Amygdala (tissue), 56 donors: ENCODE results near the gene KDM4C.
"Not testable (repeated sequence)": the region's sequence is repeated elsewhere in the genome, so short reads cannot be mapped to it uniquely, and the experiment has no call there.

Source experiments
- DNase-seq, 56 donors: peaks; one replicate each; lab custom pipeline; 2025; lab: John Stamatoyannopoulos, UW

Gene KDM4C

DNA sequence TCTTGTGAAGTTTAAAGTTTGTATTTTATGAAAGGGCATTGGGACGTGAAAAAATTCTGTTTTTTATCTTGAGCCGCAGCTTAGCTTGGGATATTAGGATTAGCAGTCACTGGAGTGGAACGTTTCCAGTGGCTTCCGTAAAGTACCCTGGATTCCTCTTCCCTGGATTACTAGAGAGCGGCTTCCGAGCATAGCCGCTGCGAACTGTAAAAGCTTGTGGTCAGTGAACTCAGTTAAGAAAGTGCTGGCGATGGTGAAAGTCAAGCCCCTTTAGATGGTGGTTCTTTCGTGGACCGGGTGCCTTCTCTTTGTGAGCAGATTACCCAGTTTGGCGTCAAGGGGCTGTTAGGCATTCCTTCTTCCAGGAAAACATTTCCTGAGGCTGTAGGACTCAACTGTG, 168.1 kb downstream of the KDM4C start:
- DNase-seq = no peak

- DNase-seq = no peak
These were observed 168.7 kb downstream of the KDM4C start for GRCh38 chr9:6926436-6926835.

DNA sequence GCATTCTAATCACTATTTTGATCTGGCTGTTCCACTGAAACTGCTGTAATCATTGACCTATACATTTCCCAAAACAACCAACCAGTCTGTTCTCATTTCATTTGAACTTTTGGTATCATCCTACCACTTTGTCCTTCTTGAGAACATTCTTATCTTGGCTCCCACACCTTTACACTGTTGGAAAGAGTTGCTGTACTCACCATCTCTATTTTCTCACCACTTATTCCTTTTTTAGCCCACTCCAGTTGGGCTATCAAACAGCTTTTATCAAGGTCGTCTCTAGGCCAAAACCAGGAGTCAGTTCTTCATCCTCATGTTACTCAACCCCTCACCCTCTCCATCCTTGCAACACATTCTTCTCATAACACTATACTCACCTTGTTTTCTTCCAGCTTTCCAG, 170.1 kb downstream of the KDM4C start:
- DNase-seq = no peak

DNA sequence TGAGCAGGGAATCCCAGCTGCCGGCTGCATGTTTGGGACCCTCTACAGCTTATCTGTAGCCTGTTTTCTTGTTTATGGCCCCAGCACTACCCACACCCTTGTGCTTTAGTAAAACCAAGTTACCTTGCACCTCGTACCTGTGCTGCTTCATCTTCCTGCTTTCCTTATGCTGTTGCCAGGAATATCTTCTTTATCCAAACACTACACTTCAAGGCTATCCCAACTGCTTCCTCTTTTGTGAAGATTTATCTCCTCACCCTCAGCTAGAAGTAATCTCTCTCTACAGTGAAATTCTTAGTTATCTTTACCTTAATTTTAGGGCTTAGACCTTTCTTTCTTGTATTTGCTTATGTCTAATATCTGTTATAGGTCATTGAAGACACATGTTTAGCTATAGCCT, 171.1 kb downstream of the KDM4C start:
- DNase-seq = no peak

DNA sequence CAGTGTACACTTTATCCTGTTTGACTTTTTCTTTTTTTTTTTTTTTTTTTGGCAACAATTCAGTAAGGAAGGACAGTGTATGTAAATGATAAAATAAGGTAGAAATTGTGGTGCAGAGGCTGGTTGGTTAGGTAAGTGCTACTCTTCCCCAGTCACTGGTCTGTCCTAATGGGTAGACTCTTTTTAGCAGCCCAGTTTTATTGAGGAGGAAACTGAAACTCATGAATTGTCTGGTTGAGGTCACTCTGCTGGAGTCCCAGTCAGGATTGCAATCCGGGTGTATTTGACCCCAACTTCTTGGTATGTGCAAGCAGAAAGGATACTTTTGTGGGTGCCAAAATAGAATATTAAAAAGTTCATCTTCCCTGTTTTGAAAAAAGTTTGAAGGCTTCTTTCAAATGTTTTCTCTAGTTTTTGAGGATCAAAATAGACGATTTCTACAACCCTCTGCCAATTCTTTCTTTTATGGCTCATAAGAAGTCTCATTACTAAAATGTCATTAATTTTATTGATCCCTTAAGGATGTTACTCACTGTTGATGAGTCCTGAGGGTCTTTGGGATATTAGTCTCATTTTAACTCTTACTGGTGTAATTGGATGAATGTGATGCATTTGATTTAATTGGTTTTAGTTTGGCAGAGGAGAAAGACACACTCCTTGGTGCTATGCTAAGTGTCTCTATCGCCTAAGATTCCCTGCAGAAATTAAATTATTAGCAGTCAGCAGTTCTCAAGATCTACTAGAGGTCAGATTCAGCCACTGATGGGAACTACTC, 171.9 kb downstream of the KDM4C start:
- no peak for DNase-seq

GRCh38 chr9:6930827-6931226, 173.1 kb downstream of the KDM4C start:
- no peak for DNase-seq

- no peak for DNase-seq
These were observed 174.1 kb downstream of the KDM4C start for GRCh38 chr9:6931913-6932312.

DNA sequence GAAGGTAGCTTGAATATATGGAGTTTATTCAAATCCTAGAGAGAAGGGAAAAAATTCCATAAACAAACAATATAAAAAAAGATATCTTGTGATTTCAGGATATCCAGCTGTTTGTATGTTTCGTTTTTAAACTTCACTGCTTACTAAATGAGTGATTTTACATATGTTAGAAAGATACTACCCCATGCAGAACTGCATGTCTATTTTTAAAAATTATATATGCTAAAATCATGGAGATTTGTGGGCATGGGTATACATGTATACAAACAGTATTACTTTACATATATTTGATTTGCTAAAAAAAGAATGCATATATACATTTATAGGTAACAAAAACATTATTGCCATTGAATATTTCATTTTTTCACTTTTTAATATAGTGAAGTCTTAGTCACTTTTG, 178.3 kb downstream of the KDM4C start:
- DNase-seq = no peak

DNA sequence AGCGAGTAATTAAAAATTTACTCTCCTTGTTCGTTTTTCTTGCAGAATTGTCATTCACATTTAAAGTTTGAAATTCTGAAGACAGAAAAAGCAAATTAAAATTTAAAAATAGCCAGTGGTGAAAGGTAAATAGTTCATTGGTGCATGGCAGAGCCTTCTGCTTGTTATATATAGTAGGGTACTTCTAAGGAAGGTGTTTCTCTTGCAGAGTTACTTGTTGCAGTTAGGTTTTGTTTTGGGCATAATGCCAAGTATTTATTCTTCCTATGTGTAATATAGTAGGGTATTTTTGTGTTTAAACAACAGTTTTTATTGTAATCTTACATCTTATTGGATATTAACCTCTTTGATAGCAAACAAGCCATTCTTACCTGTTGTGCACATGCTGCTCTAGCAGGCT, 179.4 kb downstream of the KDM4C start:
- DNase-seq = no peak

GRCh38 chr9:6938447-6938846, 180.7 kb downstream of the KDM4C start:
- DNase-seq = no peak

DNA sequence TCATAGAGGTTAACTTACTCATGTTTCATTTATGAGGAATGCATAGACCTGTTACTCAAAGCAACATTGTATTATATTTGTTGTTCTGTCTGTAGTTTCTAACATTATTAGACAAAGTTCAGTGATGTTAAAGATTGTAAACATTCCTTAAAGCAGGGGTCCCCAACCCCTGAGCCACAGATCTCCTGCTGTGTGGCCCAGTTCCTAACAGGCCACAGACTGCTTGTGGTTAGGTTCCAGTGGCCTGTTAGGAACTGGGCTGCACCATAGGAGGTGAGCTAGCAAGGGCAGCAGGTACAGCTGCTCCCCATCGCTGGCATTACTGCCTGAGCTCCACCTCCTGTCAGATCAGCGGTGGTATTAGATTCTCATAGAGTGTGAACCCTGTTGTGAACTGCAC, 181.1 kb downstream of the KDM4C start:
- DNase-seq = no peak

DNA sequence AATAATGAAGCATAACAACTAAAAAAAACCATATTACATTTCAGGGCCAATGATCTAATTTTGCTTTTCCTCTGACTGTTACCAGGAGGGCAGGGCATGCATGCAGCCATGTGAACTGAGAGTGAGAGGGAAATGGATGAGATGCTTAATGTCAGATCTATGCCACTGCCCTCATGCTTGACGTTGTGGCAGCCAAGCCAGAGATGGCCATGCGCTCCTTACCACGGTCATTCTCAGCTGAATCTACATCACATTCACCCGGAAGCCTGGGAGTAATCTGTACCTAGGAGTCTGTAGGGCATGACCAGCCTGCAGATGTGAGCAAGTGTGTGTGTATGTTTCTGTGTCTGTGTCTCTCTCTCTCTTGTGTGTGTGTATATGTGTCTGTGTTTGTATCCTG, 183.7 kb downstream of the KDM4C start:
- DNase-seq = no peak

GRCh38 chr9:6942406-6942805, 184.6 kb downstream of the KDM4C start:
- DNase-seq = no peak

GRCh38 chr9:6943293-6943692, 185.5 kb downstream of the KDM4C start:
- no peak for DNase-seq

DNA sequence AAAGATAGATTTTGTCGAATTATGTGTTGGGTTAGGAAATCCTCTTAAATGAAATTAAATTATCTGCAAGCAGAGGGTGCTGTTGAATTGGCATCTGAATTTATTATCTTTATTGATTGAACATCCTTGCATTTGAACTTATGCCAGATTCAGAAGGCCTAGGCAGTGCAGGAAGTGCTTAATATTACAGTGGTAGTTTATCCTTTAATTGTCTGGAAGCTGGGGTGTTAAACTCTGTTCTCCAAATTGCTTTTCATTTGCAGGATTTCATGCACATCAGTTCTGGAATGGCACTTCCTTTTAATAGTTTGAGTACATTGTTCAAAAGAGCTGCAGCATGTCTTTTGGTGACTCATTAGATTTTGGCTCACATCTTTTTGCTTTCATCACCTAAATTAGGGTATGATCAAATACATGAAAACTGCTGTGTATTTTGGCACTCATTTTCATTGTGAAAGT, 186.3 kb downstream of the KDM4C start:
- no peak for DNase-seq

GRCh38 chr9:6944896-6945295, 187.1 kb downstream of the KDM4C start:
- no peak for DNase-seq

DNA sequence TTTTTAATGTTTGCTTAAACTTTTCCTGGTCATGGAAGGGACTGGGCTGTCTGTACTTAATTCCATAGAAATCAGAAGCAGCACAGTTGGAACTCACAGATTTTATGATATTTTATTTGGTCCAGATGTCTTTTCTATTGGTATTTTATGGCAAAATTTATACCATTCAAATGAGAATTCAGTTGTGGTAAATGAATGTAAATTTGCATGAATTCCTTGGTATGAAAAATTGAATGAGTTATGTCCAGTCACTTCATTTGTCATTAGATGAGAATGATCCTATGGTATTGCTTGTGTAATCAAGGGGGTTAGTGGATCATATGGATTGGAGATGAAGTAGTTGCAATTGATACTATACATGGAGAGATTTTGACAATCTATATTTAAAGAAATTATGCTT, 188.0 kb downstream of the KDM4C start:
- no peak for DNase-seq

- DNase-seq = no peak
These were observed 188.9 kb downstream of the KDM4C start for GRCh38 chr9:6946583-6947166.

GRCh38 chr9:6948921-6949320, 191.1 kb downstream of the KDM4C start:
- DNase-seq = not testable (repeated sequence)

DNA sequence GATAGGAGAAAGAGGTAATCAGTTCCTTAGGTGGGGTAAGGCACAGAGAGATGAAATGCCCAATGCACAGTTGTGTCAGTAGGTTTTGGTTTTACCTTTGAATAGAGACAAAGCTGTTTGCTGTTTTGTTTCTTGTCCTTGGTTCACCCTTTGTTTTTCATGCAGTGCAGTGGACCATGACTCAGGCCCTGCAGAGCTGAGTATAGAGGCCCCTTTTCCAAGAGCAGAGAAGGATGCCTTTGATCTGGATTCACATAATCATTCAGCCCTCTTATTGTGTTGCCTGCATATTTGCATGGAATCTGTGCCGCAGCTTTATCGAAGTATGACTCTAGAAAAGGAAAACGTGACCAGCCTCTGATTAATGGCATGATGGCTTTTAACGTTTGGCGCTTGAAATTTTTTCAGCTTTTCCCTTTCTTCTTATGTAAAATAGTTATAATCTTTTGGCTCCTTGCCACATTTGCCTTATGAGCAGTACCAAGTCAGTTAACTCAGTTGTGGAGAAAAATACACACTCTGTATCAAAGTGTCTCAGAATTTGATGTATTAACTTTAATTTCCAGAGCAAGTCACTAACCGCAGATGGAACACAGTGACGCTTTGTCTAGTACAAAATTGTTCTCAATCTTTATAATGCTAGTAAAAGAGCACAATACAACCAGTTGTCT, 197.6 kb downstream of the KDM4C start:
- DNase-seq = peak in 26 of 56 donors; percentile 5 to 66 (median 14)

- DNase-seq = peak in 1 of 56 donors; percentile 28
These were observed 199.1 kb downstream of the KDM4C start for GRCh38 chr9:6956879-6957278.
